ENCODE measurements around the gene MSANTD3.

GRCh38 chr9:100474924-100475276 is 48.0 kb downstream of the MSANTD3 start:
- TF ChIP-seq SMAD3 (CRISPR knock-in tag; conservative IDR thresholded peaks at IDR 0.05) (no peak), TAF15 (IDR thresholded peaks at IDR 0.05; ENCODE audit: low read depth, low read length) (no peak), SRSF9 (IDR thresholded peaks at IDR 0.05; ENCODE audit: borderline replicate concordance, low read depth, low read length) (no peak), MAFK (IDR thresholded peaks at IDR 0.05; ENCODE audit: low read length) (no peak), FOXP1 (CRISPR knock-in tag; IDR thresholded peaks at IDR 0.05) (no peak), GABPA (tag; conservative IDR thresholded peaks at IDR 0.05; ENCODE audit: low read depth) (no peak), ZNF232 (CRISPR knock-in tag; IDR thresholded peaks at IDR 0.05) (no peak), THRA (IDR thresholded peaks at IDR 0.05) (no peak), PHF21A (IDR thresholded peaks at IDR 0.05; ENCODE audit: borderline replicate concordance, low read depth) (no peak), PREB (CRISPR knock-in tag; IDR thresholded peaks at IDR 0.05) (no peak), REST (IDR thresholded peaks at IDR 0.05; ENCODE audit: borderline replicate concordance) (no peak), REST (CRISPR knock-in tag; IDR thresholded peaks at IDR 0.05; ENCODE audit: low read depth) (no peak), TAF1 (IDR thresholded peaks at IDR 0.05; ENCODE audit: control insufficient read depth, extremely low read depth, insufficient read depth, low read length, severe bottlenecking) (no peak), RFX7 (CRISPR knock-in tag; IDR thresholded peaks at IDR 0.05) (no peak)

All from K562 (cell line).